ENCODE results near the gene PTPRG.

Gene PTPRG

GRCh38 chr3:61889259-61889658 lies 327.9 kb downstream of the PTPRG start:
- no peak overlapping the region for H3K27ac ChIP-seq
- TF ChIP-seq, protein P1, sequence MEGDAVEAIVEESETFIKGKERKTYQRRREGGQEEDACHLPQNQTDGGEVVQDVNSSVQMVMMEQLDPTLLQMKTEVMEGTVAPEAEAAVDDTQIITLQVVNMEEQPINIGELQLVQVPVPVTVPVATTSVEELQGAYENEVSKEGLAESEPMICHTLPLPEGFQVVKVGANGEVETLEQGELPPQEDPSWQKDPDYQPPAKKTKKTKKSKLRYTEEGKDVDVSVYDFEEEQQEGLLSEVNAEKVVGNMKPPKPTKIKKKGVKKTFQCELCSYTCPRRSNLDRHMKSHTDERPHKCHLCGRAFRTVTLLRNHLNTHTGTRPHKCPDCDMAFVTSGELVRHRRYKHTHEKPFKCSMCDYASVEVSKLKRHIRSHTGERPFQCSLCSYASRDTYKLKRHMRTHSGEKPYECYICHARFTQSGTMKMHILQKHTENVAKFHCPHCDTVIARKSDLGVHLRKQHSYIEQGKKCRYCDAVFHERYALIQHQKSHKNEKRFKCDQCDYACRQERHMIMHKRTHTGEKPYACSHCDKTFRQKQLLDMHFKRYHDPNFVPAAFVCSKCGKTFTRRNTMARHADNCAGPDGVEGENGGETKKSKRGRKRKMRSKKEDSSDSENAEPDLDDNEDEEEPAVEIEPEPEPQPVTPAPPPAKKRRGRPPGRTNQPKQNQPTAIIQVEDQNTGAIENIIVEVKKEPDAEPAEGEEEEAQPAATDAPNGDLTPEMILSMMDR (conservative IDR thresholded peaks at IDR 0.05) = no peak

DNA sequence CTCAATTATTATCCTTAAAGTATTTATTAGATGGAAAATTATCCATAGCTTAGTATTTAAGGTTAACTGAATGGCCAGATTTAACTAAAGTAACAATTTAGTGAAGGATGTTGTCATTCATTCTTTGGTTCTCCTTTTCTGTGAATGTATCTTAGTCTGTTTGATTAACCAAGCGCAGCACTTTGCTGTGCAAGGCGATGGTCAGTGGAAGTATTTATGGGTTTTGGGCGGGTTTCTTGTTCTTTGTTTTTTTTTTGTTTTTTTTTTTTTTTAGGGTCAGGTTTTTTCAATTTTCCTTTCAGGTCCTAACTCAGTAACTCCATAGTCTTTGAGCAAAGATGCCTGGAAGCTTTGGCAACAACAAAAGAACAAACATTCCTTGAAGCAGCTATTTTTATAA lies 328.8 kb downstream of the PTPRG start:
- TF ChIP-seq, protein P1 (conservative IDR thresholded peaks at IDR 0.05) = no peak
- H3K27ac ChIP-seq = no peak overlapping the region

DNA sequence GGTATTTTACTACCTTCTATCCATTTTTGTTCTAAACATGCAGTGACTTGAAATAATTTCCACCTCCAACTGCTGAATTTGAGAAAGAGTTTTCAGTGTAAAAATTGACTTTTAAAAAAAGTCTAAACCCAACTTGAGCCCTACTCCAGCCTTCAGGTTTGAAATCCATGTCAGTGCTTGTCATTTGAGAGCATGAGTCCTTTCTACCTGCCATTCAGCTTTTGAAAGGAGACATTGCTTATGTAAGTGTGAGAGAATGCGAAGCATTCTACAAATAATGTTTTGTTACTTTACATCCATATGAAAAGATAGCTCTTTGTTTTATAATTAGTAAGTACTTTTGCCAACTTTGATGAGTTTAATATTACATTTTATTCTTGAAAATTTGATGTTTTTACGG lies 329.2 kb downstream of the PTPRG start:
- H3K27ac ChIP-seq = no peak overlapping the region

GRCh38 chr3:61892891-61893290 lies 331.5 kb downstream of the PTPRG start:
- TF ChIP-seq, protein P1 (conservative IDR thresholded peaks at IDR 0.05) = no peak
- no peak overlapping the region for H3K27ac ChIP-seq

More for the DNA sequence above, 329.2 kb downstream of the PTPRG start:
- TF ChIP-seq, protein P1 (conservative IDR thresholded peaks at IDR 0.05) = no peak

DNA sequence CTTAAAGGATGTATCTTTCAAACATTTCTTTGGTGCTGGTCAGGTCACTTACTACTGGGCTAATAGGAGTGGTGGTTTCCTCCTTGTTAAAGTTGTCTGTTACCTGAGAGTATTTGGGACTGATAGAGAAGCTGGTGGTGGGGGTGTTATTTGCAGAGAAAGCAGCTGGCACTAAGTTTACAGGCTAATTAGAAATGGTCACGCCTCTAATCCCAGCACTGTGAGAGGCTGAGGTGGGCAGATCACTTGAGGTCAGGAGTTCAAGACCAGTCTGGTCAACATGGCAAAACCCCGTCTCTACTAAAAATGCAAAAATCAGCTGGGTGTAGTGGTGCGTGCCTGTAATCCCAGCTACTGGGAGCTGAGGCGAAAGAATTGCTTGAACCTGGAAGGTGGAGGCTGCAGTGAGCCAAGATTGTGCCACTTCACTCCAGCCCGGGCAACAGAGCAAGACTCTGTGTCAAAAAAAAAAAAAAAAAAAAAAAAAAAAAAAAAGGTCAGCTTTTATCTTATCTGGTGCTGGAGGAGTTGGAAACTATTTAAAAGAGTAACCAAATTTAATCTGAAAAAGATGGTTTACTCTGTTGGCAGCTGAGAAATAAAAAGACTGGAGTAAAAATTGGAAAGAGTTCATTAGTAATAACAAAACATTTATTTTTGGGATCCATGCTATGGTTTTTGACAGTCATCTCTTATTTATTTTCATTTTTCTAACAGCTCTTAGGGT lies 332.6 kb downstream of the PTPRG start:
- TF ChIP-seq, protein P1 (conservative IDR thresholded peaks at IDR 0.05) = no peak
- H3K27ac ChIP-seq = no peak overlapping the region

DNA sequence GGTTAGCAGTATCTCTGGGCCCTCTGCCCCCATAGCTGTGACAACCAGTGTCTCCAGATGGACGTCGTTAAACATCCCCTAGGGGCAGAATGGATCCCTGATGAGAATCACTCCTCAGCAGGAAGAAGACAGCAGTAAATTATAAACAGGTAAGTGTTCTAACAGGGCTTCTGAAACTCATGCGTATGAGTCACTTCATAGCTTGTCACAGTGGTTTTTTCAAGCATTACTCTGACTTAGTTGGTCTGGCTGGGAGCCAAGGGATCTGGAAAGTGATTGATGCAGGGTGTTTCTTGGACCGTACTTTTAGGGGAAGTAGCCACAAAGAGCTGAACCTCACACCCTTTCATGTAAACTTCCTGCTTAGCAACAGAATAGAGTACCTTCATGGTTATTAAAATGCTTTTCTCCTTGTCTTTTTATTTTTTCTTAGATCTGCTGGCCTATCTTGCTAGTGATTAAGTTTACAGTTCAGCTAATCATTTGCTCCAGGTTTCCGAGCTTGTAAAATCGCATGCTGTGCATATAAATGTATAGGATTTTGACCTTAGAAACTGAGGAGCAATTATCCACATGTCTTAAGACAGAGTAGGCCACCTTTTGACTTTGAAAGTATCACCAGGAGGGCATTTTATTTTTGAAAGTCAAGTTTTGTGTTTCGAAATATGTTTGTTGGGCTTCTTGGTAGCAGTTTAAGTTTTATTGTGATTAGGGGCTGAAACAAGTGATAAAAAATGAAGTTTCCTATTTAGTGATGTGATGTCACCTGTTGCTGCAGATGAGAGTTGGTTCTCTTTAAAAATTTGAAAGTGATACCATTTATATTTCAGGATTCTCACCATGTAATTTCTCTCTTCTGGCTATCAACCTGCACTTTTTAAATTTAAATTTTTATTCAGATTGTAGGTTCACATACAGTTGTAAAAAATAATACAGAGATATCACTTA lies 333.9 kb downstream of the PTPRG start:
- TF ChIP-seq, protein P1 (conservative IDR thresholded peaks at IDR 0.05) = no peak
- H3K27ac ChIP-seq = no peak overlapping the region

DNA sequence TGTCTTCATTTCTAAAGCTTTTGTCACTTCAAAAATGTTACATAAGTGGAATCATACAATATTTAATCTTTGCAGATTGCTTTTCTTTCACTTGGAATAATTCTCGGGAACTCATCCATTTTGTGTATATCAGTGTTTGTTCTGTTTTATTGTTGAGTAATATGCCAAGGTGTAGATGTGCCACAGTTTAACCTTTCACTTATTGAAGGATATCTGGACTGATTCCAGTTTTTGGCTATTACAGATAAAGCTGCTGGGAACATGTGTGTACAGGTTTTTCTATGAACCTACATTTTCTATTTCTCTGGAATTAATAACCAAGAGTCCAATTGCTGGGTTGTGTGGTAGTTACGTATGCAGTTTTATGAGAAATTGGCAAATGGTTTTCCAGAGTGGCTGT lies 334.9 kb downstream of the PTPRG start:
- TF ChIP-seq, protein P1 (conservative IDR thresholded peaks at IDR 0.05) = no peak
- H3K27ac ChIP-seq = no peak overlapping the region

All from VCaP (cell line).